Stimulated activated CD8-positive, alpha-beta memory T cell treated with anti-CD3 and anti-CD28 coated beads, Interleukin-12 subunit alpha, Interleukin-12 subunit beta, amount 100 ng/mL, for 1 hour (primary cell): ENCODE measurements around the gene PRG2.
"Not testable (repeated sequence)": the region's sequence is repeated elsewhere in the genome, so short reads cannot be mapped to it uniquely, and the experiment has no call there.

Experiments used
- DNase-seq: peaks from one replicate; pipeline ENCODE4 v3.0.0-alpha.2; 2020; ENCODE audit warnings: low read depth

PRG2 gene

GRCh38 chr11:57419146-57419545, 28.7 kb upstream of the PRG2 start:
- DNase-seq = no peak

GRCh38 chr11:57418131-57418530, 27.7 kb upstream of the PRG2 start:
- DNase-seq = no peak

- DNase-seq = no peak
Measured at GRCh38 chr11:57417056-57417455, 26.6 kb upstream of the PRG2 start.

GRCh38 chr11:57416436-57416835, 26.0 kb upstream of the PRG2 start:
- DNase-seq = no peak

- DNase-seq = no peak
Measured at GRCh38 chr11:57414612-57415212, 24.3 kb upstream of the PRG2 start.

- no peak for DNase-seq
Measured at GRCh38 chr11:57413681-57414080, 23.2 kb upstream of the PRG2 start.

GRCh38 chr11:57410287-57410686, 19.8 kb upstream of the PRG2 start:
- no peak for DNase-seq

- no peak for DNase-seq
Measured at GRCh38 chr11:57409321-57410100, 19.1 kb upstream of the PRG2 start.

- DNase-seq = no peak
Measured at GRCh38 chr11:57408771-57409170, 18.3 kb upstream of the PRG2 start.

GRCh38 chr11:57407941-57408475, 17.6 kb upstream of the PRG2 start:
- no peak for DNase-seq

GRCh38 chr11:57407010-57407920, 16.8 kb upstream of the PRG2 start:
- DNase-seq = no peak

- DNase-seq = no peak
Measured at GRCh38 chr11:57406337-57406904, 16.0 kb upstream of the PRG2 start.

GRCh38 chr11:57405271-57405860, 14.9 kb upstream of the PRG2 start:
- DNase-seq = no peak

GRCh38 chr11:57403802-57404147, 13.3 kb upstream of the PRG2 start:
- DNase-seq = no peak

GRCh38 chr11:57403003-57403801, 12.8 kb upstream of the PRG2 start:
- not testable (repeated sequence) for DNase-seq

- DNase-seq = no peak
Measured at GRCh38 chr11:57402188-57403002, 11.9 kb upstream of the PRG2 start.

GRCh38 chr11:57399972-57400578, 9.6 kb upstream of the PRG2 start:
- no peak for DNase-seq

GRCh38 chr11:57399221-57399620, 8.8 kb upstream of the PRG2 start:
- DNase-seq = no peak

GRCh38 chr11:57397394-57397990, 7.0 kb upstream of the PRG2 start:
- DNase-seq = no peak
